Measurements from ENCODE around the gene GNG14. TPM values are rescaled to one million over a fixed set of nuclear protein-coding genes. Genes with fewer than 3 reads are reported as not detected.
"Not testable (repeated sequence)": the region's sequence is repeated elsewhere in the genome, so short reads cannot be mapped to it uniquely, and the experiment has no call there.

GNG14 gene
- total RNA-seq, 1 donor: not detected

GRCh38 chr19:12721656-12722565 lies 34.1 kb downstream of the GNG14 start:
- peak; percentile 66 for DNase-seq (ENCODE audit: low read depth)
- H3K4me3 ChIP-seq (ENCODE audit: low read depth, low read length): peak overlapping the region; percentile 84
- no peak for TF ChIP-seq CTCF (IDR thresholded peaks at IDR 0.05; ENCODE audit: insufficient read depth, low read length)

- peak; percentile 100 for DNase-seq (ENCODE audit: low read depth)
- peak overlapping the region; percentile 84 for H3K4me3 ChIP-seq (ENCODE audit: low read depth, low read length)
- TF ChIP-seq CTCF (IDR thresholded peaks at IDR 0.05; ENCODE audit: insufficient read depth, low read length): no peak
These were observed 35.0 kb downstream of the GNG14 start for GRCh38 chr19:12722566-12723380.

GRCh38 chr19:12723381-12723640 lies 35.5 kb downstream of the GNG14 start:
- H3K4me3 ChIP-seq (ENCODE audit: low read depth, low read length): peak overlapping the region; percentile 84
- DNase-seq (ENCODE audit: low read depth): no peak
- no peak for TF ChIP-seq CTCF (IDR thresholded peaks at IDR 0.05; ENCODE audit: insufficient read depth, low read length)

GRCh38 chr19:12723641-12724426 lies 36.0 kb downstream of the GNG14 start, which contains the start of gene TNPO2:
TNPO2 (minus strand) TSS chr19:12723932; CDS start chr19:12720977, 2,955 bp downstream.
- no peak for TF ChIP-seq CTCF (IDR thresholded peaks at IDR 0.05; ENCODE audit: insufficient read depth, low read length)
- DNase-seq (ENCODE audit: low read depth): peak; percentile 57
- H3K4me3 ChIP-seq (ENCODE audit: low read depth, low read length): peak within 1 kb of the TSS; percentile 84

GRCh38 chr19:12725612-12726011 lies 37.8 kb downstream of the GNG14 start:
- not testable (repeated sequence) for H3K4me3 ChIP-seq (ENCODE audit: low read depth, low read length); DNase-seq (ENCODE audit: low read depth)

GRCh38 chr19:12726988-12727316 lies 39.2 kb downstream of the GNG14 start:
- no peak overlapping the region for H3K4me3 ChIP-seq (ENCODE audit: low read depth, low read length)
- no peak for DNase-seq (ENCODE audit: low read depth)
- no peak for TF ChIP-seq CTCF (IDR thresholded peaks at IDR 0.05; ENCODE audit: insufficient read depth, low read length)
